ENCODE measurements around the gene SLC12A7.
"Not testable (repeated sequence)": the region's sequence is repeated elsewhere in the genome, so short reads cannot be mapped to it uniquely, and the experiment has no call there.

The SLC12A7 gene

DNA sequence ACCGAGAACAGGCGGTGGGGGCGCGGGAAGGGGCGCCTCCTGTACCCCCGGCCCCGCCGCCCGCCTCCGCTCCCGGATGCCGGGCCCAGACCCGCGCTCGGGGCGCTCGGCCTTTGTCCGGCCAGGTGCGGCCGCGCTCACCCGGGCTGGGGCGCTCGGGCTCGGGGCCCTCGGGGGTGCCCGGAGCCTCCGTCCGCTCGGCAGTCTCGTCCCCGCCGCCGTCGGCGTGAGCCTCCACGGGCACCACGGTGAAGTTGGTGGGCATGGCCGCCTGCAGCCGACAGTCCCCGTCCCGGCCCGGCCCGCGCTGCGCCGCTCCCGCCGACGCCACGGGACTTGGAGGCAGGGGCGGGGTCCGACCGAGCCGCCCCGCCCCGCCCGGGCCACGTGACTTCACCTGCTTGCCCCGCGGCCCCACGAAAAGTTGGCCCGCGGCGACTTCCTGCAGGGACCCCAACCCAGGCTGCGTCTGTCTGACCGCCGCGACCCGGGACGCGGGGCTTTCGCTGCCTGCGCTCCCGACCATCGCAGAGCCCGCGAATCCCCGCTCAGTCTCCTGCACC lies at the start of gene SLC12A7:
TSS of gene SLC12A7 (minus strand) at position 337 of the 563 bp plus-strand sequence. CDS start at position 265, 72 bp downstream.
- DNase-seq = peak; percentile 55

DNA sequence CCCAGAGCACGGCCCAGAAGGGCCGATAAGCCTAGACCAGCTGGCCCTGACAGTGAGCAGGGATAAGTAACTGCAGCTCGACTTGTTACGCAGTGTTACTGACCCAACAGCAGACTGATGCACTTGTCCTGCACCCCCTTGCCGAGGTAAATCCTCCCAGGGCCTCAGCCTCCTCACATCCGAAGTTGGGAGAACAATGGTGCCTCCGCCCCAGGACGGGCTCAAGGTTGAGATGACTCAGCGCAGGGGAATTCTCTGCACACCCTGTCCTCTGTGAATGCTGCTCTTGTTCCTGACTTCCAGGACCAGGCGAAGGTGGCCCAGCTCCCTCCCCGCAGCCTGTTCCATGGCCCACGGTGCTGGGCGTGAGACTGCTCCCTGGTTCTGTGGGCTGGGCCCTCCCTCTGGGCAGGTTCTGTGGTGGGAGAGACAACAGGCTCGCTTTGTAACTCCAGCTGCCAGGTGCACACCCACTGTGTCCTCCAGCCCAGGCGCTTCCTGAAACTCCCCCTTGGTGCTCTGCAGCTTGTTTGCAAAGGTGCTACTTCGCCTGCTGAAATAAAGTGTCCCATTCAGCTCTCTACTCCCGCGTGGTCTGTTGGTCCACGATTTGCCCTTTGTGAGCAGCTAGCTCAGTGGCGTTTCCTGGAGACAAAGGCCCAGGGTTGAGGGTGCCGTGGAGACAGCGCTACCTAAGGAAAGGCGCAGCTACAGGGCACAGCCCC lies 49.4 kb upstream of the SLC12A7 start:
- DNase-seq = no peak

DNA sequence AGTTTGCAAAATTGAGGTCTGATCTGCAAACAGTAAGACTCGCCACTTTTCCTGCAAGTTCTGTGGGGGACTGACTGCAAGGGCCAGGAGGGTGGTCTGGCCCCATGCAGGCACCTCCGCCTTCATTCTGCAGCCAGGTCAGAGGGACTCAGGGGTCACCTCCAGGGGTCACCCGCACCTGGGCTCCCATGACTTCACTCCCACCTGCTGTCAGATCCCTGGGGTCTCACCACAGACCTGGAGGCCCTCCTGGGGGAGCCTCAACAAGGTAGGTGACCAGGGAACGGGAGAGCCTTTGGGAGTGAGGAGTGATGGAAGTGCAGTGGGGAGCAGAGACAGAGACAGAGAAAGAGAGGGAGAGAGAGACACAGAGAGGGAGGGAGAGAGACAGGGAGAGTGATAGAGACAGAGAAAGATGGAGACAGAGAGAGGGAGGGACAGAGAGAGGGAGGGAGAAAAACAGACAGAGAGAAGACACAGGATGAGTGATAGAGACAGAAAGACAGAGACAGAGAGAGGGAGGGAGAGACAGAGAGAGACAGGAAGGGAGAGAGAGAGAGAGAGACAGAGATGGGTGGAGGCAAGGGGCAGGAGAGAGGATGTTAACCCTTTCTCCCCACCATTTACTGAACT lies 48.0 kb upstream of the SLC12A7 start:
- no peak for DNase-seq

DNA sequence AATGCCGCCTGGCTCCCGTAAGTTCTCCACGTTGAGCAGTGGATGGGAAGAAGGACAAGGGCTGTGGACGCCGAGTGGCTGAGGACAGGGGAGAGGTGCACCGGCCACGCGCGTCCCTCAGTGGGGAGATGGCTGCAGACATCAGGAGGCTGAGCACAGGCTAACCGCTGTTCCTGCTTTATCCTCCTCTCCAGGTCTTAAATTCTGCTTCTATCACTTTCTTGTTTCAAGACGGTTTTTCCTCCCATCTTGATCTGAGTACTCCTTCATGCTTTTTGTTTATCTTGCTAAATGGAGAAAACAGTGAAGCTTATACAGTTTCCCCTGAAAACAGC lies 47.4 kb upstream of the SLC12A7 start:
- no peak for DNase-seq

DNA sequence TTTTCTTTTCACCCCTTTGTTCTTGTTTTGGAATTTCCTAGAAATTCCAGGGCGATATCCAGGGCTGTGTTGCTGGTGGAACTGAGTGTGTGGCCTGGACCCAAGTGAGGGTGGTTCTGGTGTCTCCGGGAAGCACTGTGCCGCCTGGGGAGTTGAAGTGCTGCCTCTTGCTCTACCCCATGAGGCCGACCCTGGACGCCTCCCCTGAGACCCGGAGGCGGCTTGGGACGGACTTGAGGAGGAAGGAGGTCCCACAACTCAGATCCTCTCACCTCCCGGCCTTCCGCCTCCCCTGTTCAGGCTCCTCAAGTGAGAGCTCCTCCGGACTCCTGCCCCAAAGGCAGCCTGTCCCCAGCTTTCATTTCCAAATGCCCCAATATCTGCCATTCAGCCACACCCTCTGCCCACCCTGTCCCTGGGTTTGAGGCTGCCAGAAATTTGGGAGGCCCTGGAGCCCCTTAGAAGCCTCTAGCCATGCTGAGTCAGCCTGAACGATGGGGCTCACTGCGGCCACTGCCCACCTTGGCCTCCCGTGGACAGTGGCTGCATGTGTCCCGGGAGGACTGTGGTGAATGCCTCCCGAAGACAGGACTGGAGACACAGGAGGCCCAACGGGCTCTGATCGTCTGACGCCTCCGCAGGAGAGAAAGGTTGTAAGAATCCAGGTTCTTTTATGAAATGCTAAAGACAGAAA lies 46.9 kb upstream of the SLC12A7 start:
- no peak for DNase-seq

DNA sequence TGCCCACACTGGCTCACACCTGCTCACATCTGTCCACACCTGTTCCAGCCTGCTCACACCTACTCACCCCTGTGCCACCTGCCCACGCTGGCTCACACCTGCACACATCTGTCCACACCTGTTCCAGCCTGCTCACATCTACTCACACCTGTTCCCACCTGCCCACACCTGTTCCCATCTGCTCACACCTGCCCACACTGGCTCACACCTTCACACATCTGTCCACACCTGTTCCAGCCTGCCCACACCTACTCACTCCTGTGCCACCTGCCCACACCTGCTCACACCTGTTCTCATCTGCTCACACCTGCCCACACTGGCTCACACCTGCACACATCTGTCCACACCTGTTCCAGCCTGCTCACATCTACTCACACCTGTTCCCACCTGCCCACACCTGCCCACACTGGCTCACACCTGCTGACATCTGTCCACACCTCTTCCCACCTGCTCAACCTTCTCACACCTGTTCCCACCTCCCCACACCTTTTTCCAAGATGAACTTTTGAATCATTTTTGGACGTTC lies 45.7 kb upstream of the SLC12A7 start:
- not testable (repeated sequence) for DNase-seq

DNA sequence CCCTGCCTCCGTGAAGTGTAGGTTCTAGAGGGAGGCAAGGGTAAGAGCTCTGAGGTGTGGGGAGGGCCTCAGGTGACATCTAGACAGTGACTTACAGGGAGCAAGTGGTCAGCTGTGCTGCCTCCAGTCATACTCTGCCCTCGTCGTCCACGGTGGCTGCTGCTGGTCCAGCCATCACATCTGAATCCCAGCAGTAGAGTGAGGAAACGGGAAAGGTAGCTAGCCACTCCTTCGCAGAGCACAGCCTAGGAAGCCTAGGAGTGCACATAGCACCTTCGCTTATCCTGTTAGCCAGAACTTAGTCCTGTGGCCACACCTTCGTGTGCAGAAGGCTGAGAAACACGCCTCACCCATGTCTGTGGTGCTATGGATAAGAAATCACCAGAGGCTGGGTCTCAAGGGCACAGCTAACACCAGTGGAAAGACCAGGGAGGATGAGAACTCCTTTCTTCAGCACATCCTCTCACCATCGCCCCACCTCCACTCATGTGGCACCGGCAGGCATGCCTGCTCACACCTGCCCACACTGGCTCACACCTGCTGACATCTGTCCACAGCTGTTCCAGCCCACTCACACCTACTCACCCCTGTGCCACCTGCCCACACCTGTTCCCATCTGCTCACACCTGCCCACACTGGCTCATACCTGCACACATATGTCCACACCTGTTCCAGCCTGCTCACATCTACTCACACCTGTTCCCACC lies 45.0 kb upstream of the SLC12A7 start:
- no peak for DNase-seq

DNA sequence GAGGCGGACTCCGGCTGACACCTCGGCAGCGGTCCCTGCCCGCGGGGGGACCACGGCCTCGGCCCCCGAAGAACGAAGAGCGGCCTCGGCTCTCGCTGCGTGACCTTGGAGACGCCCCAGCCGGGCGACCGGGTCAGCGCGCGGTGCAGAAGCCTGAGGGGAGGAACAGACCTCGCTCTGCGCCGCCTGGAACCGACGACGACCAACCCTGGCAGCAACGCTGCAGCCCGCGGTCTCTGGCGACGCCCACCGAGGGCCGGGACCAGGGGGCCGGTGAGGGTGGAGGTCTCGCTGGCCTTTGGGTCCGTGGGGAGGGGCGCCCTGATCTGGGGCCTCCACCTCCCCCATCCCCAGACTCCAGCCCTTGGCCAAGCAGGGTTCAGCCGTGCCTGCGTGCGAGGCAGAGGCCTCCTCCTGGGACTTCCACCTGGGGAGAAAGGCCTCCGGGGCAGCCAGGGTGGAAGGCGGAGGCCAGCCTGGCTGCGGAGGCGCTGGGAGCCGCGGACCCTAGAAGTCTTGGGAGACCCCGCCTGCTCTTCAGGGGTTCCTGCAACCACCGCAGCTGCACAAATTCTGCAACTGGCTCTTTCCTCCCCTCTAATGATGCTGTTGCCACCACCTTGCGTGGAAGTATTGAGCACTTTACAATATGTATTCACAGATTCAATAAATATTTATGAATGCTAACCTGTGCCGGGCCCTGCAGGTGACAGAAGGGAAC lies 44.3 kb upstream of the SLC12A7 start:
- no peak for DNase-seq

DNA sequence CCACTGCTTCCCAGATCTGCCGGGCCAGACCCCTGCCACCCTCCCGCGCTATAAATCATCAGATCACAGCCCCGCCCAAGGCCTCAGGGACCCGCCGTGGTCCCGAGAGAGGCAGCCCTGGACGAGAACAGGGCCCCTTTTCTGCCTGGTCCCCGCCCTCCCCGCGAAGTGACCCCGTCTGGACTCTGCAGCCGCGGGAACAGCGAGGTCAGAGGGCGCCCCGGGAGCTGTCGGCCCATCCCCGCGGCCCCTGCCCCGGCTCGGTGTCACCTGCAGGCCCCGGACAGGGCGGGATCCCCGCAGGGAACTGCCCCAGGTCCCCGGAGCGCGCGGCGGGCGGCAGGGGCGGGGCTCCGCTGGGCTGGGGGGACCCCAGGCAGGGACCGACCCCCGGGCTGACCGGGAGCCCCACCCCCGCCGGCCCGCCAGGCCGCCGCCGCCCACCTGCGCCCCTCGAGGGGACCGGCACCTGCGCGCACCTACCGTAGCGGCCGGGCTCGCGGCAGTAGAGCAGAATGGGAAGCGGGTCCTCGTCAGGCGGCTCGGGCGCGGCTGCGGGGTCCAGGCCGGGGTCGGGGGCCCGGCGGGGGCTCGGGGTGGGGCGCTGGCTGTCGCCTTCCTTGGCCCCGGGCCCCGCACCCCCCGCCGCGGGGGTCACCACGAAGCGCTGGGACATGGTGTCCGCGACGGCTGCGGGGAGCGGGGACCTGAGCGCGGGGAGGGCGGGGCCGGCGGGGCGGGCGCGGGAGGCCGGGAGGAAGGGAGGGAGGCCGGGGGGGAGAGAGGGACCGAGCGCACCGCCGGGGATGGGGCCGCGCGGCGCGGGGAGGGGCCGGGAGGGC lies 43.5 kb upstream of the SLC12A7 start:
- no peak for DNase-seq

DNA sequence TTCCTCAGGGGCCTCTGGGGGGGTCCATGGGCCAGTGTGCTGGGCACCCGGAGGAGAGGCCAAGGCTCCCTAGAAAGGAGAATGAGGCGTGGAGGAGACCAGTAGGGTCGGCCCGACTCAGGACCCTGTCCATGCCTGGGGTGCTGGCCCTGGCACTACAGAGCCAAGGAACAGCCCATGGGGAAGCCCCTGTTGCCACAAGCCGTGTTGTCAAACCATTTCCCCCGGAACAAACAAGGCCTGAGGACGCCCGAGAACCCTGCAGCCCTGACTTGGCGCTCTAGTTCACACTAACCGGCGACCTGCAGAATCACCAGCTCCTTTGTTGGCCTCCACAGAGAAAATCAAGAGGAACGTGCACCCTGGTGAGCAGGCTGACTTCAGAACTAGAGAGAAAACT lies 41.6 kb upstream of the SLC12A7 start:
- DNase-seq = no peak

DNA sequence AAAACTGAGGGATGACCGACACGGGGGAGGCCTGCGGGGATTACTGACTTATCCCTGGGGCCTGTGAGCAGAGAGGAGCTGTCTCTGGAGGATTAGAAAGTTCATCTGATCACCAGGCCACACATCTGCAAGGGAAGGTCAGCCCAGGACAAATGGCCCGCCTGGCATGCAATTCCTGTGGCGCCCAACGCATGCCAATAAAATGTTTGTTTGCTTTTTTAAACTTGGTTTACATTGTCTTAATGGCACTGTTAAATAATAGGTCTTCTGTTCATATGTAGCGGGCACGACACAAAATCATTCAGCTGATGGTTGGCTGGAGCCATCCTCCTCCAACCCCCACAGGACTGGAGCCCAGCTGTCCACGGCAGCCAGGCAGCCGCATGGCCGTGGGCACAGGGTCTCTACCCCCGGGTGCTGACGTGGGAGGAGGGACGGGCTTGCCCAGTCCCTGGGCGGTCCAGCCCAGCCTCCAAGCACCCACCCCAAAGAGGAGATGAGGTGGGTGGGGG lies 41.0 kb upstream of the SLC12A7 start:
- no peak for DNase-seq

DNA sequence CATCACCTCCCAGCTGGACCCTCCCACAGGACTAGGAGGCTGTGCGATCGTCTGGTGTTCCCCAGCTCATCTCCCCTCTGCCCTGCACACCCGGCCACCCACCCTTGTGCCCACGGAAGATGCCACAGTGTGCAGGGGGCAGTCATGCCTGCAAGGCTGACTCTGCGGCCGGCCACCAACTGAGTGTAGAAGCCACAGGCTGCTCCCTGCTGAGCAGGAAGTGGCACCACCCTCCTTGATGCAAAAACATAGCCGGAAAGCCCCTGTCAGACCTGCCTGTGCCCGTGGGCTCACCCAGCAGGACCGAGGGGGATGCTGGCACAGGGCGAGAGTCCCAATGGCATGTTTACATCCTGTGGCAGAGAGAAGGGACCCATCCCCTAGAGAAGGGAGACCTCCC lies 40.3 kb upstream of the SLC12A7 start:
- no peak for DNase-seq

DNA sequence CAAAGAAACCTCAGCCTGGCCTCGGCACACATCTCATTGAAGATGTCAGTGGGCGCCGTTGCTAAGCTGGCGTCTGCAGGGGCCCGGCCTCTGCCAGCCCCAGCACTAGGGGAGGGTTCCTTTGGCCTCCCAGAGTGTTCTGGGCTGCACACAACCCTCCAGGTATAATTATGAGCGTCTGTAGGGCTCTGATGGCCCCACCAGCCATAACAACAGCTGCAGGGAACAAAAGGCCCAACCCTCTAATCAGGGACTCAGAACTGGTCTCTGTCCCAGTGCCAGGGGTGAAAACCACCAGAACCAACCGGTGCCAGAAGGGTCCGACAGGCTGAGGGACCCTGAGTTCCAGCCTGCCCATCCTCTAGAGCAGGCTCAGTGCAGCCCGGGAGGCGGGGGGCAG lies 39.5 kb upstream of the SLC12A7 start:
- no peak for DNase-seq

DNA sequence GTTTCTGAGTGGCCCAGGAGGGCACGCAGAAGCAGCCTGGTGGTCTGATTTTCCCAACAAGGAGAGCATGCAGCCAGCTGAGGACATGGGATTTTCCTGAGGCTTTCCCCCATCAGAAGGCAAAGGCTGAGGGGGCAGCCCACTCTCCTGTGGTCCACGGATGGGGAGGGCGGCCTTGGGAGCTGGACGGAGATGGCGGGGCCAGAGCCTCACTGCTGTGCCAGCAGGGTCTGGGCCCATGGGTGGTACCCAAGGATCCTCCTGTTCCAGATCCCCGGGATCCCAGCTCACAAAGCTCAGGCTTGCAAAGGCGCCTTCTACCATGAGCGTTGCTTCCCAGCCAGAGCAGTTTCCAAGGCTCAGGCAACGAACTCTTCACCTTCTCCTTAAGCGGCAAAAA lies 39.0 kb upstream of the SLC12A7 start:
- no peak for DNase-seq

DNA sequence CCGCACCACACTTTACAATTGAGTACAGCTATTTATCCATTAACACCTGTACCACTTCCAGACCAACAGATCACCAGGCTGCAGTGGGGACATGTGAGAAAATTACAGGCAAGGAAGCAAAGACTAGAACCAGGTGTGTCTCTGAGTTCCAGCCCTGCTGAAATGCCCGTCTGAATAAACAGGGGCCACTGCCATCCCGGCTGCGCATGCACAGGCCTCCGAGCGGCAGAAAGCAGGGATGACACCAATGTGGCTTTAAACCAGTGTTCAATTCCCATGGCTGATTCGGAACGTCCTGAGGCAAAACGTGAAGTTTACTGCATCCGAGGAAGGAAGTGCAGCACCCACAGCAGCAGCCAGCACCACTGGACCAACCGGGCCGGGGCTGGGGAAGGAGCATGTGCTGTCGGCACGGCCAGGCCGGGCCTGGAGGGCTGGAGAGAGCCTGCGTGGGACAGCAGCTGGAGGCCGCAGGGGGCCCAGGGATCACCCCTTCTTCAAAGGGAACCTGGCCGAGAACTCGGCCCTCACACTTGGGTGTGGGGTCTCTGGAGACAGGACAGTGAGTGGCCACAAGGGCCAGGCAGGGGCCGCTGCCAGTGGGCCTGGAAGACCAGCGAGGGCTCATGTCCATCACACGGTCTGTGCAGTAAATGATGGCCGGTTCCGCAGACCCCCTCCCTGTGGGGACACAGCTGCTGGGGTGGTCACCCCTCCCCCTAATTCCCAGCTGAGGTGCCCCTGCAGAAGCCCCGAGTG lies 33.0 kb upstream of the SLC12A7 start:
- DNase-seq = no peak

DNA sequence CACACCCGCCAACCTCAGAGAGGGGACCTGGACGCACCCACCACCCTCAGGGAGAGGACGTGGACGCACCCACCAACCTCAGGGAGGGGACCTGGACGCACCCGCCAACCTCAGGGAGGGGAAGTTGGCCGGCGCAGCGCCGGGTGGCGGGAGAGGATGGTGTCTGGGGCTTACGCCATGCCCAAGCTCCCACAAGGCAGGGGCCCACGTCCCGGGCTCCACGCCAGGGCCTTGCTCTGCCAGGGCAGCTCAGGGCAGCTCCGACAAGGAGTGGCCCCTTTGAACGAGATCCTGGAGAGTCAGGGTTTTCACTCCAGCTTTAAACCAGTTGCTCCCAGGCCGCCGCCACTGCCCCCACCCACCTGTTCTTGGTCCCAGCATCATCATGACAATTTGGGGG lies 32.2 kb upstream of the SLC12A7 start:
- no peak for DNase-seq

DNA sequence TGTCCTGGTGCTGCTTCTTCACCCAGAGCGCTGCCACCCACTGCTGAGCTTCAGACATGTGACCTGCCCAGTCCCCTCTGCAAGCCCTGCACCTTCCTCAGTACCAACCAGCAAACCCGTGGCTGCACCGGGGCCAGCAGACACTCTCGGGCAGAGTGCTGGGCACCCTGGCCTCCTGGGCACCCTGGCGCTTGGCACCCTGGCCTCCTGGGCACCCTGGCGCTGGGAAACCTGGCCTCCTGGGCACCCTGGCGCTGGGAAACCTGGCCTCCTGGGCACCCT lies 31.7 kb upstream of the SLC12A7 start:
- DNase-seq = no peak

DNA sequence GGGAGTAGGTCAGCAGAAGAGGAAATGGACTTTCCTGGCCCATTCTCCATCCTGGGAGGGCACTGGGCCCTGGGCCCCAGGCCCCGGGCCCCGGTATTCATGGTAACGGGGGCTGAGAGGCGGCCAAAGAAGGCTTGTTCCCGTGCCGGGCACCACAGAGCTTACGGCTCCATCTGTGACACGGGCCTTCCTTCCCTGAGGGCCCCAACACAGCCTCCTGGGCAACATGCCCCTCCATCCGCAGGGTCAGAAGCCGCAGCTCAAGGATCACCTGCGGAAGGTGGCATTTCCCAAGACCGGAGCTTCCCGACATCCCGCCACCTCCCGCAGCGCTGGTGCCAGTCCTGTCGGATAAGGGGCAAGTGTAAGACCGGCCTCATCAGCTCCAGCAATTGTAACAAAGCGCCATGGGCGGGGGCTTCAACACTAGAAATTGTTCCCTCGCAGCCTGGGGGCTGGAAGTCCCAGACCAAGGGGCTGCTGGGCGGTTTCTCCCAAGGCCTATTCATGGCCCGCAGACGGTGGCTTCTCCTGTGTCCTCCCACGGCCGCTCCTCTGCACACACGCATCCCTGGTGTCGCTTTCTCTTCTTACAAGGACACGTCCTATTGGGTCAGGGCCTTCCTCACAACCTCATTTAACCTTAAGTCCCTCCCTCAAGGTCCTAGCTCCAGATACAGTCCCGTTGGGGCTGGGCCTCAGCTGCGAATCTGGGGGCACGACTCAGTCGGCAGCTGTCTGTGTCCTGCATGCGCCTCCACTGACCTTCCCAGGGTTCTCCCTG lies 31.2 kb upstream of the SLC12A7 start:
- no peak for DNase-seq

DNA sequence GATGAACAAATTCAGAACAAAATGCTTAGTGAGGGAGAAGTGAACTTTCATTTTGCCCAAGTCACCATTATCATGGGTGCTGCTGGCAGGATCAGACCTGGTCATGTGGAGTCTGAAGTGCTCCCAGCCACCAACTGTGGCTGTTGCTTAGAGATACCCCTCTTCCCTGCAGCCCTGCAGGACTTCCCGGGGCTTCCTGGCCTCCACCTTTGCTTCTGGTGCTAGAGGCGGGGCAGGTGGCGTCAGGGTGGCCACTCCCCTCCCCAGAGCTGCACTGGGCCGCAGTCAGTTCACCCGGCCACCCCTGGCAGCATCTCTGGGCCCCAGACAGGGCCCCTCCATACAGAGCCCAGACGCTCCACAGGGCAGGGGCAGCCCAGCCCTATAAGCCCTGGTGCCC lies 30.0 kb upstream of the SLC12A7 start:
- no peak for DNase-seq

DNA sequence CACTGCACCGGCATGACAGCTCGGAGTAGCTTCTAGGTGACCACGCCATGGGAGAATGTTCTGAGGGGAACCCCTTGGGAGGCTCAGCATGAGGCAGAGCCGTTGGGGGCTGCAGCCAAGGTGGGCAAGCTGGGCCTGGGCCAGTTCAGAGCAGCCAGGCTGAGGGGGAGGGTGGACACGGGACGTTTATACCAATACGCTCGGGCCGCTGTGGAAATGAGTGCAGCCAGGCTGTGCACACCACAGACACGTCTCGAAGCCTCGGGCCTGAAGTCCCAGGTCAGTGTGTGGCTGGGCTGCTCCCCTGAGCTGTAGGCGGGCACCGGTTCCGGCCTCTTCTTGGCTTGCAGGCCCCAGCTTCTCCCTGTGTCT lies 28.9 kb upstream of the SLC12A7 start:
- DNase-seq = no peak

All from femur (tissue), 1 donor.